Daoy (cell line): Measurements from ENCODE around the gene PXMP2. TPM values are rescaled to one million over a fixed set of nuclear protein-coding genes. Genes with fewer than 3 reads are reported as not detected.
"Not testable (repeated sequence)": the region's sequence is repeated elsewhere in the genome, so short reads cannot be mapped to it uniquely, and the experiment has no call there.

Experiments
- DNase-seq: peaks from one replicate; pipeline ENCODE4 v3.0.0-alpha.2; 2015; ENCODE audit warnings: low read depth
- total RNA-seq: library from RNA; depleted of rRNA; stranded (reverse); fragments of >200 nt; shearing (Covaris generic); gene quantifications from 2 replicates; pipeline ENCODE4 v1.2.3, GENCODE V29; 2014; rRNA removed

PXMP2 gene
- total RNA-seq, 1 experiment from 2014 or later: 34.0 TPM

- DNase-seq: no peak
Observed at GRCh38 chr12:132747896-132748295, 60.5 kb downstream of the PXMP2 start.

GRCh38 chr12:132748319-132748718, 60.9 kb downstream of the PXMP2 start:
- no peak for DNase-seq

GRCh38 chr12:132753670-132754069, 66.3 kb downstream of the PXMP2 start:
- DNase-seq: not testable (repeated sequence)

GRCh38 chr12:132754160-132754932, 67.0 kb downstream of the PXMP2 start:
- no peak for DNase-seq

Other genes with a start within 250 kb of the PXMP2 start
- gene FBRSL1, start 197.4 kb upstream of the PXMP2 start, total RNA-seq: 2.6 and 9.8 TPM in 2 replicates
- not detected in 2 replicates for gene LRCOL1, start 77.0 kb upstream of the PXMP2 start, total RNA-seq
- not detected in 2 replicates for gene P2RX2, start 68.8 kb upstream of the PXMP2 start, total RNA-seq
- gene POLE, start 245 bp upstream of the PXMP2 start, total RNA-seq: 13.6 and 23.5 TPM in 2 replicates
- gene PGAM5, start 23.3 kb downstream of the PXMP2 start, total RNA-seq: 73.5 and 94.1 TPM in 2 replicates
- gene ANKLE2, start 74.2 kb downstream of the PXMP2 start, total RNA-seq: 83.8 and 104 TPM in 2 replicates
- gene GOLGA3, start 141.3 kb downstream of the PXMP2 start, total RNA-seq: 64.1 and 89.3 TPM in 2 replicates
- gene CHFR, start 200.0 kb downstream of the PXMP2 start, total RNA-seq: 16.4 and 23.3 TPM in 2 replicates